Measurements from ENCODE around the gene SP9.
"Not testable (repeated sequence)": the region's sequence is repeated elsewhere in the genome, so short reads cannot be mapped to it uniquely, and the experiment has no call there.

SP9 gene

GRCh38 chr2:174353004-174353403 lies 18.2 kb downstream of the SP9 start:
- Histone ChIP-seq H4K20me1 (ENCODE audit: insufficient read depth, low read length) (no peaks in the 10 kb centered on the region), H3K9me2 (ENCODE audit: low read depth, low read length) (no peaks in the 10 kb centered on the region), H3K4me1 (ENCODE audit: insufficient read depth, low read length, severe bottlenecking) (peaks cover 4% of the 10 kb centered on the region), H3K9ac (ENCODE audit: low read length) (no peak overlapping the region), H3K27ac (ENCODE audit: low read depth, low read length, poor library complexity, severe bottlenecking) (no peak overlapping the region), H3K9me3 (ENCODE audit: low read length) (no peaks in the 10 kb centered on the region), H3K36me3 (ENCODE audit: insufficient read depth, low read length) (peaks cover 9% of the 10 kb centered on the region; the same call in 1 of the 2 replicates), H2AFZ (ENCODE audit: low read length) (no peak overlapping the region), H3K79me2 (ENCODE audit: insufficient read depth, low read length) (no peaks in the 10 kb centered on the region), H3K4me2 (ENCODE audit: low read length) (no peak overlapping the region), H3F3A (ENCODE audit: insufficient read depth, low read length) (no peaks in the 10 kb centered on the region), H3K4me3 (ENCODE audit: low read depth, low read length, poor library complexity, severe bottlenecking) (no peak overlapping the region), H3K27me3 (ENCODE audit: insufficient read depth, low read length) (no peaks in the 10 kb centered on the region)
- TF ChIP-seq CTCF (IDR thresholded peaks at IDR 0.05; ENCODE audit: low read length), result no peak
- no peak for TF ChIP-seq EZH2 (IDR thresholded peaks at IDR 0.05; ENCODE audit: borderline replicate concordance, low read length)

- H4K20me1 ChIP-seq (ENCODE audit: insufficient read depth, low read length), result no peaks in the 10 kb centered on the region
- no peaks in the 10 kb centered on the region for H3K27me3 ChIP-seq (ENCODE audit: insufficient read depth, low read length)
- H3K4me2 ChIP-seq (ENCODE audit: low read length), result no peak overlapping the region
- no peaks in the 10 kb centered on the region for H3F3A ChIP-seq (ENCODE audit: insufficient read depth, low read length)
- H3K79me2 ChIP-seq (ENCODE audit: insufficient read depth, low read length), result no peaks in the 10 kb centered on the region
- no peaks in the 10 kb centered on the region for H3K9me2 ChIP-seq (ENCODE audit: low read depth, low read length)
- H3K9me3 ChIP-seq (ENCODE audit: low read length), result no peaks in the 10 kb centered on the region
- H3K4me1 ChIP-seq (ENCODE audit: insufficient read depth, low read length, severe bottlenecking), result no peaks in the 10 kb centered on the region
- no peak overlapping the region for H3K27ac ChIP-seq (ENCODE audit: low read depth, low read length, poor library complexity, severe bottlenecking)
- no peak for TF ChIP-seq EZH2 (IDR thresholded peaks at IDR 0.05; ENCODE audit: borderline replicate concordance, low read length)
- TF ChIP-seq CTCF (IDR thresholded peaks at IDR 0.05; ENCODE audit: low read length), result no peak
- H3K4me3 ChIP-seq (ENCODE audit: low read depth, low read length, poor library complexity, severe bottlenecking), result no peak overlapping the region
- no peak overlapping the region for H3K9ac ChIP-seq (ENCODE audit: low read length)
- no peak overlapping the region for H2AFZ ChIP-seq (ENCODE audit: low read length)
- peaks cover 4% of the 10 kb centered on the region for H3K36me3 ChIP-seq (ENCODE audit: insufficient read depth, low read length)
Observed at GRCh38 chr2:174356347-174356746, 21.6 kb downstream of the SP9 start.

- not testable (repeated sequence) for H3K4me2 ChIP-seq (ENCODE audit: low read length); H3K9me3 ChIP-seq (ENCODE audit: low read length); H3K4me3 ChIP-seq (ENCODE audit: low read depth, low read length, poor library complexity, severe bottlenecking); H4K20me1 ChIP-seq (ENCODE audit: insufficient read depth, low read length); H3K4me1 ChIP-seq (ENCODE audit: insufficient read depth, low read length, severe bottlenecking); H3K27ac ChIP-seq (ENCODE audit: low read depth, low read length, poor library complexity, severe bottlenecking); H2AFZ ChIP-seq (ENCODE audit: low read length); H3K9ac ChIP-seq (ENCODE audit: low read length); H3K9me2 ChIP-seq (ENCODE audit: low read depth, low read length); H3K79me2 ChIP-seq (ENCODE audit: insufficient read depth, low read length); H3K27me3 ChIP-seq (ENCODE audit: insufficient read depth, low read length); H3F3A ChIP-seq (ENCODE audit: insufficient read depth, low read length)
- peaks cover 26% of the 10 kb centered on the region for H3K36me3 ChIP-seq (ENCODE audit: insufficient read depth, low read length)
Observed at GRCh38 chr2:174359663-174360062, 24.9 kb downstream of the SP9 start.

GRCh38 chr2:174362949-174363348 lies 28.2 kb downstream of the SP9 start:
- Histone ChIP-seq H3F3A (ENCODE audit: insufficient read depth, low read length) (no peaks in the 10 kb centered on the region), H4K20me1 (ENCODE audit: insufficient read depth, low read length) (no peaks in the 10 kb centered on the region), H3K4me3 (ENCODE audit: low read depth, low read length, poor library complexity, severe bottlenecking) (no peak overlapping the region), H3K9ac (ENCODE audit: low read length) (no peak overlapping the region), H3K4me2 (ENCODE audit: low read length) (no peak overlapping the region), H3K79me2 (ENCODE audit: insufficient read depth, low read length) (no peaks in the 10 kb centered on the region), H3K27me3 (ENCODE audit: insufficient read depth, low read length) (no peaks in the 10 kb centered on the region), H3K9me3 (ENCODE audit: low read length) (peaks cover 10% of the 10 kb centered on the region; the same call in 1 of the 2 replicates), H3K4me1 (ENCODE audit: insufficient read depth, low read length, severe bottlenecking) (no peaks in the 10 kb centered on the region), H3K36me3 (ENCODE audit: insufficient read depth, low read length) (peaks cover 46% of the 10 kb centered on the region), H3K27ac (ENCODE audit: low read depth, low read length, poor library complexity, severe bottlenecking) (no peak overlapping the region), H3K9me2 (ENCODE audit: low read depth, low read length) (no peaks in the 10 kb centered on the region), H2AFZ (ENCODE audit: low read length) (no peak overlapping the region)
- TF ChIP-seq CTCF (IDR thresholded peaks at IDR 0.05; ENCODE audit: low read length), result no peak
- no peak for TF ChIP-seq EZH2 (IDR thresholded peaks at IDR 0.05; ENCODE audit: borderline replicate concordance, low read length)

GRCh38 chr2:174363492-174364225 lies 28.9 kb downstream of the SP9 start:
- H3K36me3 ChIP-seq (ENCODE audit: insufficient read depth, low read length), result peaks cover 46% of the 10 kb centered on the region
- not testable (repeated sequence) for H3F3A ChIP-seq (ENCODE audit: insufficient read depth, low read length); H3K4me2 ChIP-seq (ENCODE audit: low read length); H3K4me1 ChIP-seq (ENCODE audit: insufficient read depth, low read length, severe bottlenecking); H3K79me2 ChIP-seq (ENCODE audit: insufficient read depth, low read length); H3K9ac ChIP-seq (ENCODE audit: low read length); H3K4me3 ChIP-seq (ENCODE audit: low read depth, low read length, poor library complexity, severe bottlenecking); H3K27me3 ChIP-seq (ENCODE audit: insufficient read depth, low read length); H2AFZ ChIP-seq (ENCODE audit: low read length); H3K9me2 ChIP-seq (ENCODE audit: low read depth, low read length); H3K27ac ChIP-seq (ENCODE audit: low read depth, low read length, poor library complexity, severe bottlenecking); H4K20me1 ChIP-seq (ENCODE audit: insufficient read depth, low read length)
- peaks cover 10% of the 10 kb centered on the region; the same call in 1 of the 2 replicates for H3K9me3 ChIP-seq (ENCODE audit: low read length)
